AG04449 (cell line): ENCODE data around the gene XRRA1.

ENCODE experiments used
- CTCF ChIA-PET: fragments of 350-600 bp; formaldehyde crosslinking; extraction: SDS; loops from one replicate; lab custom pipeline; 2021; ENCODE audit warnings: antibody characterized with exemption; lab: Yijun Ruan, JAX
- POLR2A ChIA-PET: fragments of 400-600, 350-600 bp; formaldehyde crosslinking; extraction: SDS; loops from one replicate; lab custom pipeline; 2020; ENCODE audit warnings: antibody characterized with exemption, inconsistent platforms; lab: Yijun Ruan, JAX
- DNase-seq: peaks from one replicate; pipeline ENCODE4 v3.0.0-alpha.2; 2010; ENCODE audit warnings: low read depth, low spot score
- H3K4me3 ChIP-seq: 2 replicates; pipeline ENCODE4 v1.5.1; 2011; ENCODE audit warnings: low read depth, mild to moderate bottlenecking, control low read depth, low read length
- CTCF ChIP-seq: IDR thresholded peaks from one replicate; pipeline ENCODE4 v1.5.1; 2011; ENCODE audit warnings: mild to moderate bottlenecking, moderate library complexity, low read length, control low read depth, inconsistent platforms; ENCODE audit not compliant: insufficient read depth; ENCODE audit errors: missing control alignments

The XRRA1 gene

DNA sequence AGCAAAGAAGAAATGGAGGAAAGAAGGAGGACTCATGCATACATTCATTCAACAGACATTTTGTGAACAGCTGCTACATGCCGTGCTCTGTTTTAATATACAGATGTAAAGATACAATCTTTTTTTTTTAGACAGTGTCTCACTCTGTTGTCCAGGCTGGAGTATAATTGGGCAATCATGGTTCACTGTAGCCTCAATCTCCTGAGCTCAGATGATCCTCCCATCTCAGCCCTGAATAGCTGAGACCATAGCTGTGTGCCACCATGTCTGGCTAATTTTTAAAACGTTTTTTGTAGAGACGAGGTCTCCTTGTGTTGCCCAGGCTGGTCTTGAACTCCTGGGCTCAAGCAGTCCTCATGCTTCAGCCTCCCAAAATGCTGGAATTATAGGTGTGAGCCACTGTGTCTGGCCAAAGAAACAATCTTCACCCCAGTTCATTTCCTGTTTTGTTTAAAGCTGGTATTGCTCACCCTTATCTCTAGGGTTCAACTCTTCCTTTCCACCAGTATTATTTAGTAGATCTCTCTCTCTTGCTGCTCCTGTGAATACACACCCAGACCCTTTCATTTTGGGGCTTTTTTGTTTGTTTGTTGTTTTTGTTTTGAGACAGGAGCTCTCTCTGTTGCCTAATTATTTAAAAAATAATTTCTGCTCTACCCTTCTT is 130.5 kb downstream of the XRRA1 start:
- ChIA-PET POLR2A (no interaction called here), CTCF (interaction anchor here (1.3 to 1.4 kb wide), 2 partner anchors 116 to 430 kb away, joined by 3 read pairs; no protein-coding TSS in a partner anchor)
- no peak overlapping the region for H3K4me3 ChIP-seq
- TF ChIP-seq CTCF = no peak
- DNase-seq = no peak

DNA sequence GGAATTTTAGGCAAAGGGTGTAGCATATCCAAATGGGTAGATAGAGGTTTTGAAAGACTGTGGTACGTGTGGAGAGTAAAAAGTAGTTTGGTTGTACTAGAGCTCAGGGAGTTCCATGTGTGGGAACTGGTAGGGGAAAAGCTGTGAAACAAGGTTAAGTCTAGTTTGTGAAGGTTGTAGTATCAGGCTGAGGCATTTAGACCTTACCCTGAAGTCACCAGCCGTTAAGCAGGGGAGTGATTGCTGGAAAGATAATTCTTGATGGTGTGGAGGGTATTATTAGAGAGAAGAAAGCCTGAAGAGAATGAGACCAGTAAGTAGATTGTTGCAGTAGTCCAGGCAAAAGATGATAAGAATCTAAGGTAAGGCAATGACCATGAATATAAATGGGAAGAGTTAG is 132.2 kb downstream of the XRRA1 start:
- ChIA-PET POLR2A (no interaction called here), CTCF (interaction anchor here (1.6 kb wide), 1 partner anchor 23 kb away, joined by 3 read pairs; no protein-coding TSS in a partner anchor)
- TF ChIP-seq CTCF = no peak
- no peak for DNase-seq
- no peak overlapping the region for H3K4me3 ChIP-seq

- POLR2A ChIA-PET = no interaction called here
- CTCF ChIA-PET = interaction anchor here (1.0 to 1.6 kb wide), 2 partner anchors 23 to 113 kb away, joined by 3 to 6 read pairs; no protein-coding TSS in a partner anchor
- H3K4me3 ChIP-seq = no peak overlapping the region
These were observed 132.9 kb downstream of the XRRA1 start for GRCh38 chr11:74815966-74816365.

DNA sequence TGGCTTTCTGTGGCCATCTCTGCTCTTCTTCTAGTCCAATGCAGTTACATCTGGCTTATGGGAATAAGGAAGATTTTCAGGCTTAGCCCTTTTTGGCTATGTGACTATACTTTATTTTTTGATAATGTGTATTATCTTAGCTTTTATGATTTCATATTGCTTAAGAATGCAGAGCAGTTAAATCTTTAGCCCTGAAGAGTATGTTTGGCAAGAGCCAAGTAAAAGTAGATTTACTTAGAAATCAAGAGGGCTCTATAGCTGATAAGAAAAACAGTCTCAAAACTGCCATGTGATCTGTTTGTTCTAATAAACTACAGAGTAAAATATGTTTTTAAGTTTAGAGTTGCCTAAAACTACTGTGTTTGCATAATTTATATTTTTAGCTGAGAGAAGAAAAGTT is 139.1 kb downstream of the XRRA1 start:
- ChIA-PET CTCF (no interaction called here), POLR2A (no interaction called here)
- no peak for DNase-seq
- no peak for TF ChIP-seq CTCF
- H3K4me3 ChIP-seq = no peak overlapping the region

More at GRCh38 chr11:74815966-74816365, 132.9 kb downstream of the XRRA1 start:
- no peak for DNase-seq
- TF ChIP-seq CTCF = no peak

GRCh38 chr11:74806267-74806666 is 142.6 kb downstream of the XRRA1 start:
- CTCF ChIA-PET = interaction anchor here (1.4 kb wide), 1 partner anchor 67 kb away, joined by 3 read pairs; no protein-coding TSS in a partner anchor
- TF ChIP-seq CTCF = no peak
- H3K4me3 ChIP-seq = no peak overlapping the region
- no peak for DNase-seq
- POLR2A ChIA-PET = no interaction called here

DNA sequence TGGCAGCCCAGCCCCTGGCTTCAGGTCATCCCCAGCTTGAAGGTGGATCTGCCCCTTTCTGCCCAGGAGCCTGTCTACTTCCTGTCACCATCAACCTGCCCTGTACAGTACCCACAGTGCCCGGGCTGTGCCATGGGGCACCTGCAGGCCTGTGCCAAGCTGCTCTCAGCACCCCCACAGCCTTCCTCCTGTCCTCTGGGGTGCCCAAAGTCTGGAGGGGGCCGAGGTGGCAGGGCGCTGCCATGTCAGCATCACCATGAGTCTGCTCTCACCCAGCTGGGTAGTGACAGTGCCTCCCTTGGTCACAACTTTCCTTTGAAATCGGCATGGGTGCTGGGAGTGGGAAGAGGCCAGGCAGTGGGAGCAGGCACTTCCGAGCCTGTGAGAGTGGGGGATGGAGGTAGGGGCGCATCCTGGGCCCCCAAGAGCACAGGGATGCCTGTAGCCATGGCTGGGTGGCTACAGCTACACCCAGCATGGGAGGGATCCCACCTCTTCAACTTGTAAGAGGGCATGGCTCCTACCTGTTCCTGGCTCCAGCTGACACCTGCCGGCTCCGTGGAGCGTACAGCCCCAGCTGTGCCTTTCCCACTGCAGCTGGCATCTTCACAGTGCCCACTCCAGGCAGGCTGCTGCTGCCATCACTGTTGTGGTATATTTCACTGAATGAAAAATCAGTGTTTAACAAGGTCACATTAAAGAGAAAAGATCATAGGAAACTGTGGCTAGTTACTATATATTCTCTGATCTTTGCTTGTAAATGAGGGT is 157.4 kb downstream of the XRRA1 start:
- no peak for TF ChIP-seq CTCF
- ChIA-PET POLR2A (no interaction called here), CTCF (interaction anchor here (0.9 kb wide), 1 partner anchor 11 kb away, joined by 3 read pairs; no protein-coding TSS in a partner anchor)
- DNase-seq = no peak
- no peak overlapping the region for H3K4me3 ChIP-seq
